ENCODE data around the gene PRKN. TPM values are rescaled to one million over a fixed set of nuclear protein-coding genes. Genes with fewer than 3 reads are reported as not detected.

Gene PRKN
- polyA plus RNA-seq, 1 donor from 2014 or later, result 1.2 TPM

- TF ChIP-seq SMC3 (conservative IDR thresholded peaks at IDR 0.05; ENCODE audit: poor library complexity) (no peak), POLR2AphosphoS5 (IDR thresholded peaks at IDR 0.05) (no peak), REST (IDR thresholded peaks at IDR 0.05; ENCODE audit: borderline replicate concordance) (no peak), RAD21 (conservative IDR thresholded peaks at IDR 0.05) (no peak), CTCF (IDR thresholded peaks at IDR 0.05; ENCODE audit: poor library complexity, severe bottlenecking) (no peak), TAF1 (IDR thresholded peaks at IDR 0.05; ENCODE audit: low read depth) (no peak), EP300 (conservative IDR thresholded peaks at IDR 0.05; ENCODE audit: poor library complexity, severe bottlenecking) (no peak), EZH2 (IDR thresholded peaks at IDR 0.05; ENCODE audit: borderline replicate concordance, insufficient read depth, low read length, poor library complexity, severe bottlenecking) (no peak), MXI1 (conservative IDR thresholded peaks at IDR 0.05; ENCODE audit: poor library complexity, severe bottlenecking) (no peak)
- no peak overlapping the region for H3K9ac ChIP-seq (ENCODE audit: low read length)
- no peak overlapping the region for H3K4me3 ChIP-seq (ENCODE audit: low read length)
- H3K36me3 ChIP-seq (ENCODE audit: insufficient read depth, low read length), result no peaks in the 10 kb centered on the region
- no peak overlapping the region for H2AFZ ChIP-seq (ENCODE audit: low read depth, low read length)
- no peaks in the 10 kb centered on the region for H3F3A ChIP-seq (ENCODE audit: insufficient read depth, low read length, poor library complexity, severe bottlenecking)
- H4K20me1 ChIP-seq (ENCODE audit: insufficient read depth), result no peaks in the 10 kb centered on the region
- no peaks in the 10 kb centered on the region for H3K9me2 ChIP-seq (ENCODE audit: insufficient read depth, low read length)
- no peaks in the 10 kb centered on the region for H3K79me2 ChIP-seq (replicated peaks; ENCODE audit: insufficient read depth, low read length)
- H3K27ac ChIP-seq (ENCODE audit: low read length), result no peak overlapping the region
- no peaks in the 10 kb centered on the region for H3K9me3 ChIP-seq (ENCODE audit: low read length)
- H3K4me2 ChIP-seq (ENCODE audit: low read length), result no peak overlapping the region
- no peaks in the 10 kb centered on the region for H3K27me3 ChIP-seq (ENCODE audit: insufficient read depth, low read depth, low read length)
Measured at GRCh38 chr6:161561908-161562307, 1165.7 kb downstream of the PRKN start.

GRCh38 chr6:161557333-161558107, 1170.0 kb downstream of the PRKN start:
- Histone ChIP-seq H3K9me3 (ENCODE audit: low read length) (no peaks in the 10 kb centered on the region), H2AFZ (ENCODE audit: low read depth, low read length) (no peak overlapping the region), H3K9me2 (ENCODE audit: insufficient read depth, low read length) (no peaks in the 10 kb centered on the region), H3K79me2 (replicated peaks; ENCODE audit: insufficient read depth, low read length) (no peaks in the 10 kb centered on the region), H3K27me3 (ENCODE audit: insufficient read depth, low read depth, low read length) (no peaks in the 10 kb centered on the region), H3K4me3 (ENCODE audit: low read length) (no peak overlapping the region), H4K20me1 (ENCODE audit: insufficient read depth) (no peaks in the 10 kb centered on the region), H3K9ac (ENCODE audit: low read length) (no peak overlapping the region), H3K4me2 (ENCODE audit: low read length) (no peak overlapping the region), H3K27ac (ENCODE audit: low read length) (no peak overlapping the region), H3F3A (ENCODE audit: insufficient read depth, low read length, poor library complexity, severe bottlenecking) (no peaks in the 10 kb centered on the region), H3K36me3 (ENCODE audit: insufficient read depth, low read length) (no peaks in the 10 kb centered on the region)
- no peak for TF ChIP-seq TAF1 (IDR thresholded peaks at IDR 0.05; ENCODE audit: low read depth)
- peak; percentile 37 for TF ChIP-seq CTCF (IDR thresholded peaks at IDR 0.05; ENCODE audit: poor library complexity, severe bottlenecking)
- peak; percentile 51 for TF ChIP-seq RAD21 (conservative IDR thresholded peaks at IDR 0.05)

Measured in neural cell (in vitro differentiated cells).